ENCODE measurements around the gene HYDIN. TPM values are rescaled to one million over a fixed set of nuclear protein-coding genes. Genes with fewer than 3 reads are reported as not detected.

Gene HYDIN
- total and polyA plus RNA-seq, 11 donors = 0.26 to 5.4 (median 1.5) TPM

DNA sequence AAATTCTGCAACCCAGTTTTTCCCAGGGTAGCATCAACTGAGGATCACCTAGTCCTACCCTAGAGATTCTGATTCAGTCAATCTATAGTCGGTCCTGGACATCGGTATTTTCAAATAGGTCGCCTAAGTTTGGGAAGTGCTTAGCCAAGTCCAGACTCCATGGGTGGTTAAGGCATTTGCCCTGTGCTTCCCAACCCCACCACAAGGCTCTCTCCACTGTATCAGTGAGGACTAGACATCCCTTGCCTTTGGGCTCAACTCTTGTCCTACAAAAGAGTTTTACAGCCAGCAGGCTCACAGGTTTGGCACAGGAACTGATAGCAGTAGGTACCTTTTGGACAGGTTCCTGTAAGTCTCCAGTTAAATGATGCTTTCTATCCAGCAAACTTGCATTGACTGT, 13.8 kb downstream of the HYDIN start:
- intact Hi-C loops (cut with DNase I) = loop anchor here in 1 of 10 donors (10.0 kb wide), 1 partner anchor 98 kb away; no protein-coding TSS in a partner anchor
- peaks cover 0 to 6% (median 0%) of the 10 kb centered on the region in 12 donors for H3K9me3 ChIP-seq
- no peaks in the 10 kb centered on the region for H3K4me1 ChIP-seq
- ATAC-seq (no peak), DNase-seq (no peak)
- 87 to 94% (median 91%) methylated on average over 3 of the region's 3 CpGs for WGBS, 4 donors
- H3K36me3 ChIP-seq = no peaks in the 10 kb centered on the region
- no peak overlapping the region for H3K27ac ChIP-seq
- no peak overlapping the region for H3K4me3 ChIP-seq
- no peak for TF ChIP-seq POLR2A (IDR thresholded peaks at IDR 0.05)
- TF ChIP-seq, protein P1, sequence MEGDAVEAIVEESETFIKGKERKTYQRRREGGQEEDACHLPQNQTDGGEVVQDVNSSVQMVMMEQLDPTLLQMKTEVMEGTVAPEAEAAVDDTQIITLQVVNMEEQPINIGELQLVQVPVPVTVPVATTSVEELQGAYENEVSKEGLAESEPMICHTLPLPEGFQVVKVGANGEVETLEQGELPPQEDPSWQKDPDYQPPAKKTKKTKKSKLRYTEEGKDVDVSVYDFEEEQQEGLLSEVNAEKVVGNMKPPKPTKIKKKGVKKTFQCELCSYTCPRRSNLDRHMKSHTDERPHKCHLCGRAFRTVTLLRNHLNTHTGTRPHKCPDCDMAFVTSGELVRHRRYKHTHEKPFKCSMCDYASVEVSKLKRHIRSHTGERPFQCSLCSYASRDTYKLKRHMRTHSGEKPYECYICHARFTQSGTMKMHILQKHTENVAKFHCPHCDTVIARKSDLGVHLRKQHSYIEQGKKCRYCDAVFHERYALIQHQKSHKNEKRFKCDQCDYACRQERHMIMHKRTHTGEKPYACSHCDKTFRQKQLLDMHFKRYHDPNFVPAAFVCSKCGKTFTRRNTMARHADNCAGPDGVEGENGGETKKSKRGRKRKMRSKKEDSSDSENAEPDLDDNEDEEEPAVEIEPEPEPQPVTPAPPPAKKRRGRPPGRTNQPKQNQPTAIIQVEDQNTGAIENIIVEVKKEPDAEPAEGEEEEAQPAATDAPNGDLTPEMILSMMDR (IDR thresholded peaks at IDR 0.05) = no peak
- no peaks in the 10 kb centered on the region for H3K27me3 ChIP-seq

DNA sequence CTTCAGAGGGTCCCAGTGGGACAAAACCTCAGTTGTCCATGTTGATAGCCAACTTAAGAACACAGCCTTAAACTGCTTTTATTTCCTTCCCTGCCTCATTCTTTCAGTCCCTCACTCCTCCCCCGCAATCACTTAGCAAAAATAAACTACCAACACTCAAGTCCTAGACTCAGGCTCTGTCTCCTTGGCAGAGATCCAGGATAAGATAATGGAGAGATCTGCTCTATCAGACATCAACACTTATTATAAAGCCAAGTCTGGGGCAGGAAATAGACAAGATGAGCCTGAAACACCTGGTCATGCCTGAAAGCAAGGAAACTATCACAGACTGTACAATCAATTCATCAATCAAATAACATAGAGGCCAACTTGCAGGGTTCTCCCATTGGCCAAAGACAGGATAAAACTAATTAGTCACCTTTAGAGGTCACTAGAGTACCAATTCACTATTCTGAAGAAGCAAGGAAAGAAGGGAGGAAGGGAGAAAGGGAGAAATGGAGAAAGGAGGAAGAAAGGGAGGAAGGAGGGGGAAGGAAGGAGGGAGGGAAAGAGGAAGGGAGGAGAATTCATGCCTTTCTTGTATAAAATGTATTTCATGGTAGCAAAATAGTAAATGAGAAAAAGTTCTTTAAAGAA, 15.7 kb downstream of the HYDIN start:
- 38 to 67% (median 45%) methylated on average over 1 of the region's 1 CpG for WGBS, 4 donors
- no peak for ATAC-seq

DNA sequence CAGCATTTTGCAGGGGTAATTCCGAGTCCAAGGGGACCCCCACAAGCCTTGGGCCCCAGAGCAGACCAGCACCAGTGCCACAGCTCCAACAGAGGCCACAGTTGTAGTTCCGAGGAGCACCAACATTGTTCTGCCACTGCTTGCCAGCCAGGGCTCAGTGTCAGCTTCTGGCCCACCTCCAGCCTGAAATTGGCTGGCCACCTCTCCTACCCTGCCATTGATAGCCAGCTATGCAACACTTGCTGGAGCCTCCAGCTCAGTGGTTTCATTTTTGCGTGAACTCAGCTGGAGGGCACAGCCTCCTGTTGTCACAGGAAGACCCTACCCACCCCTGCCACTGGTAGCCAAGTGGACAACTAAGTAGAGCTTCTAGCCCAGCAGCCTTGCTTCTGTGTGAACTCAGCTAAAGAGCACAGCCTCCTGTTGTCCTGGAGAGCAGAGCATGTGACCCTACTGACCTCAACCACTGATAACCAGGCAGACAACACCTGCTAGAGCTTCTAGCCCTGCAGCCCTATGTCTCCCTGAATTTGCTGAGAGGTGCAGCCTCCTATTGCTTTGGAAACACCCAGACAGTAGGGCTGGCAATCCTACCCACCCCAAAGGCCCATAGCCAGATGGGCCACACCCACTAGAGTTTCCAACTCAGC, 24.9 kb downstream of the HYDIN start:
- Histone ChIP-seq H3K27me3 (no peaks in the 10 kb centered on the region), H3K4me1 (no peaks in the 10 kb centered on the region), H3K9me3 (peaks cover 0 to 33% (median 1%) of the 10 kb centered on the region in 12 donors), H3K36me3 (no peaks in the 10 kb centered on the region), H3K4me3 (no peak overlapping the region), H3K27ac (no peak overlapping the region)
- ATAC-seq (peak; percentile 83 to 94 (median 90)), DNase-seq (peak in 4 of 5 donors; percentile 29 to 52 (median 40))
- TF ChIP-seq POLR2A (IDR thresholded peaks at IDR 0.05) = no peak
- TF ChIP-seq, protein P1 (IDR thresholded peaks at IDR 0.05) = no peak
- 53 to 69% (median 59%) methylated on average over 3 of the region's 3 CpGs for WGBS, 4 donors
- intact Hi-C loops (cut with DNase I) = no loop called here

More for the DNA sequence above, 15.7 kb downstream of the HYDIN start:
- no peak for TF ChIP-seq POLR2A (IDR thresholded peaks at IDR 0.05)
- TF ChIP-seq, protein P1 (IDR thresholded peaks at IDR 0.05) = peak in 2 of 12 donors; percentile 23 to 31
- no peaks in the 10 kb centered on the region for H3K27me3 ChIP-seq
- no peaks in the 10 kb centered on the region for H3K36me3 ChIP-seq
- peaks cover 0 to 3% (median 0%) of the 10 kb centered on the region in 12 donors for H3K9me3 ChIP-seq
- H3K4me1 ChIP-seq = no peaks in the 10 kb centered on the region
- intact Hi-C loops (cut with DNase I) = loop anchor here in 1 of 10 donors (10.0 kb wide), 1 partner anchor 100 kb away; no protein-coding TSS in a partner anchor
- no peak overlapping the region for H3K4me3 ChIP-seq
- no peak overlapping the region for H3K27ac ChIP-seq
- DNase-seq = no peak

DNA sequence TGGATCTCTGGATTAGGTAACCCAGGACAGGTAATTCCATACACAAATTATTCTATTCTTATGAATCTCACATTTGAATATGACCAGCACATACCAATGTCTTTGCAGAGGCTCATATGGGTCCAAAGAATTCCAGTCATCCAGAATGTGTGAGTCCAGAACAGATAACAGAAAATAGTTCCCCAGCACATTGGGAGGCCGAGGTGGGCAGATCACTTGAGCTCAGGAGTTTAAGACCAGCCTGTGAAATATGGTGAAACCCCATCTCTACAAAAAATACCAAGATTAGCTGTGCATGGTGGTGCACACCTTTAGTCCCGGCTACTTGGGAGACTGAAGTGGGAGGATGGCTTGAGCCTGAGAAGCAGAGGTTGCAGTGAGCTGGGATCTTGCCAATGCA, 26.9 kb downstream of the HYDIN start:
- 55 to 68% (median 65%) methylated on average over 2 of the region's 2 CpGs for WGBS, 4 donors
- no peak for ATAC-seq
- Histone ChIP-seq H3K9me3 (peaks cover 0 to 26% (median 1%) of the 10 kb centered on the region in 12 donors), H3K4me1 (no peaks in the 10 kb centered on the region), H3K4me3 (no peak overlapping the region), H3K27me3 (no peaks in the 10 kb centered on the region), H3K27ac (no peak overlapping the region), H3K36me3 (no peaks in the 10 kb centered on the region)
- intact Hi-C loops (cut with DNase I) = no loop called here
- DNase-seq = no peak
- no peak for TF ChIP-seq POLR2A (IDR thresholded peaks at IDR 0.05)
- TF ChIP-seq, protein P1 (IDR thresholded peaks at IDR 0.05) = no peak

Data from heart left ventricle (tissue), 16 donors.